PC-9 (cell line): ENCODE measurements around the gene SP2.

Experiments used
- EZH2 ChIP-seq: fragments of 200-600 bp; sonication (generic); IDR thresholded peaks from 2 replicates; pipeline ENCODE4 v1.8.0; 2017; ENCODE audit warnings: antibody characterized with exemption, low read depth
- TF ChIP-seq, protein P1 (sequence below): fragments of 200-600 bp; sonication (generic); conservative IDR thresholded peaks from 2 replicates; pipeline ENCODE4 v1.6.1; 2017; ENCODE audit warnings: mixed run types, antibody characterized with exemption, mild to moderate bottlenecking, moderate library complexity

GRCh38 chr17:47948706-47949196 lies 52.7 kb downstream of the SP2 start:
- TF ChIP-seq, protein P1, sequence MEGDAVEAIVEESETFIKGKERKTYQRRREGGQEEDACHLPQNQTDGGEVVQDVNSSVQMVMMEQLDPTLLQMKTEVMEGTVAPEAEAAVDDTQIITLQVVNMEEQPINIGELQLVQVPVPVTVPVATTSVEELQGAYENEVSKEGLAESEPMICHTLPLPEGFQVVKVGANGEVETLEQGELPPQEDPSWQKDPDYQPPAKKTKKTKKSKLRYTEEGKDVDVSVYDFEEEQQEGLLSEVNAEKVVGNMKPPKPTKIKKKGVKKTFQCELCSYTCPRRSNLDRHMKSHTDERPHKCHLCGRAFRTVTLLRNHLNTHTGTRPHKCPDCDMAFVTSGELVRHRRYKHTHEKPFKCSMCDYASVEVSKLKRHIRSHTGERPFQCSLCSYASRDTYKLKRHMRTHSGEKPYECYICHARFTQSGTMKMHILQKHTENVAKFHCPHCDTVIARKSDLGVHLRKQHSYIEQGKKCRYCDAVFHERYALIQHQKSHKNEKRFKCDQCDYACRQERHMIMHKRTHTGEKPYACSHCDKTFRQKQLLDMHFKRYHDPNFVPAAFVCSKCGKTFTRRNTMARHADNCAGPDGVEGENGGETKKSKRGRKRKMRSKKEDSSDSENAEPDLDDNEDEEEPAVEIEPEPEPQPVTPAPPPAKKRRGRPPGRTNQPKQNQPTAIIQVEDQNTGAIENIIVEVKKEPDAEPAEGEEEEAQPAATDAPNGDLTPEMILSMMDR: no peak
- TF ChIP-seq EZH2: no peak
